Hematopoietic multipotent progenitor cell treated with erythropoietin and hydrocortisone succinate and interleukin-3 and kit ligand, for 15 days (in vitro differentiated cells): ENCODE results near the gene PGF.
"Not testable (repeated sequence)": the region's sequence is repeated elsewhere in the genome, so short reads cannot be mapped to it uniquely, and the experiment has no call there.

Experiments used
- DNase-seq: peaks from one replicate; pipeline ENCODE4 v3.0.0-alpha.2; 2015; ENCODE audit warnings: low spot score

PGF gene

GRCh38 chr14:74955229-74956026 lies at the start of gene PGF:
PGF (minus strand) TSS chr14:74955597; CDS start chr14:74955242, 355 bp downstream.
- peak; percentile 53 for DNase-seq

GRCh38 chr14:75003250-75004027 lies 48.0 kb upstream of the PGF start:
- peak; percentile 9 for DNase-seq

- peak; percentile 95 for DNase-seq
Observed at GRCh38 chr14:75002392-75003249, 47.2 kb upstream of the PGF start, which contains the start of gene EIF2B2. EIF2B2 (plus strand) TSS chr14:75002921; CDS start chr14:75002991, 70 bp downstream.

GRCh38 chr14:75001899-75002298 lies 46.5 kb upstream of the PGF start:
- no peak for DNase-seq

- no peak for DNase-seq
Observed at GRCh38 chr14:75001261-75001660, 45.9 kb upstream of the PGF start.

GRCh38 chr14:74995781-74996180 lies 40.4 kb upstream of the PGF start:
- DNase-seq: not testable (repeated sequence)

GRCh38 chr14:74994182-74994581 lies 38.8 kb upstream of the PGF start:
- not testable (repeated sequence) for DNase-seq

GRCh38 chr14:74988993-74989392 lies 33.6 kb upstream of the PGF start:
- DNase-seq: no peak

- DNase-seq: no peak
Observed at GRCh38 chr14:74988131-74988530, 32.7 kb upstream of the PGF start.

GRCh38 chr14:74985806-74986205 lies 30.4 kb upstream of the PGF start:
- DNase-seq: no peak

GRCh38 chr14:74985028-74985310 lies 29.6 kb upstream of the PGF start:
- DNase-seq: no peak

GRCh38 chr14:74984236-74985027 lies 29.0 kb upstream of the PGF start:
- no peak for DNase-seq

GRCh38 chr14:74983343-74983742 lies 27.9 kb upstream of the PGF start:
- no peak for DNase-seq

GRCh38 chr14:74982661-74983060 lies 27.3 kb upstream of the PGF start:
- no peak for DNase-seq

- DNase-seq: no peak
Observed at GRCh38 chr14:74981833-74982232, 26.4 kb upstream of the PGF start.

- no peak for DNase-seq
Observed at GRCh38 chr14:74981462-74981782, 26.0 kb upstream of the PGF start.

- DNase-seq: no peak
Observed at GRCh38 chr14:74980731-74981461, 25.5 kb upstream of the PGF start.

- DNase-seq: no peak
Observed at GRCh38 chr14:74980398-74980730, 25.0 kb upstream of the PGF start.

GRCh38 chr14:74979442-74980397 lies 24.3 kb upstream of the PGF start:
- no peak for DNase-seq

GRCh38 chr14:74979029-74979428 lies 23.6 kb upstream of the PGF start:
- DNase-seq: no peak
